Karpas-422 (cell line): Measurements from ENCODE around the gene ADARB2. TPM values are rescaled to one million over a fixed set of nuclear protein-coding genes. Genes with fewer than 3 reads are reported as not detected.

Experiments
- DNase-seq: peaks from one replicate; pipeline ENCODE4 v3.0.0-alpha.2; 2015
- H2AFZ ChIP-seq: fragments of 200-600 bp; sonication (generic); 2 replicates; pipeline ENCODE4 v1.6.1; 2014; ENCODE audit warnings: antibody characterized with exemption, low read length, mixed read lengths
- H3K27ac ChIP-seq: fragments of 200-600 bp; sonication (generic); 2 replicates; pipeline ENCODE4 v1.5.1; 2014; ENCODE audit warnings: mild to moderate bottlenecking, low read length, moderate library complexity
- H3K27me3 ChIP-seq: fragments of 200-600 bp; sonication (generic); 2 replicates; pipeline ENCODE4 v1.6.1; 2014; ENCODE audit warnings: low read length, mixed read lengths
- H3K36me3 ChIP-seq: fragments of 200-600 bp; sonication (generic); 2 replicates; pipeline ENCODE4 v1.6.1; 2014; ENCODE audit warnings: low read length, mixed read lengths; ENCODE audit not compliant: insufficient read depth
- H3K4me1 ChIP-seq: fragments of 200-600 bp; sonication (generic); 2 replicates; pipeline ENCODE4 v1.6.1; 2014; ENCODE audit warnings: mild to moderate bottlenecking, low read length, mixed read lengths
- H3K4me2 ChIP-seq: fragments of 200-600 bp; sonication (generic); 2 replicates; pipeline ENCODE4 v1.6.1; 2014; ENCODE audit warnings: low read length, low read depth, mild to moderate bottlenecking; ENCODE audit not compliant: poor library complexity, severe bottlenecking
- H3K4me3 ChIP-seq: fragments of 200-600 bp; sonication (generic); 2 replicates; pipeline ENCODE4 v1.5.1; 2014; ENCODE audit warnings: mild to moderate bottlenecking, antibody characterized with exemption, low read length, mixed read lengths
- H3K79me2 ChIP-seq: fragments of 200-600 bp; sonication (generic); 2 replicates; pipeline ENCODE4 v1.6.1; 2014; ENCODE audit warnings: mild to moderate bottlenecking, low read length, mixed read lengths
- H3K9ac ChIP-seq: fragments of 200-600 bp; sonication (generic); 2 replicates; pipeline ENCODE4 v1.6.0; 2014; ENCODE audit warnings: low read length
- H3K9me2 ChIP-seq: fragments of 200-600 bp; sonication (generic), shearing (Covaris generic); replicated peaks from 2 replicates; pipeline ENCODE4 v1.6.0; 2014; ENCODE audit warnings: mild to moderate bottlenecking, low read length, moderate library complexity; ENCODE audit not compliant: insufficient read depth
- H3K9me3 ChIP-seq: fragments of 300-700, 200-600 bp; sonication (generic); 2 replicates; pipeline ENCODE4 v1.6.1; 2014; ENCODE audit warnings: low read length, mixed read lengths
- H4K20me1 ChIP-seq: fragments of 200-600 bp; sonication (generic); 2 replicates; pipeline ENCODE4 v1.6.1; 2014; ENCODE audit warnings: mild to moderate bottlenecking, antibody characterized with exemption, low read length, low read depth; ENCODE audit not compliant: insufficient read depth
- total RNA-seq: library from RNA; depleted of rRNA; stranded (reverse); fragments of >200 nt; shearing (Covaris generic); gene quantifications from 2 replicates; pipeline ENCODE4 v1.2.3, GENCODE V29; 2014; ENCODE audit warnings: low replicate concordance

Gene ADARB2
- total RNA-seq, 1 experiment from 2014 or later = not detected

GRCh38 chr10:1657479-1657878 lies 79.8 kb downstream of the ADARB2 start:
- H3K4me2 ChIP-seq = no peak overlapping the region
- no peaks in the 10 kb centered on the region for H4K20me1 ChIP-seq
- H3K27ac ChIP-seq = no peak overlapping the region
- no peak overlapping the region for H3K4me3 ChIP-seq
- no peaks in the 10 kb centered on the region for H3K9me3 ChIP-seq
- H3K9me2 ChIP-seq = no peaks in the 10 kb centered on the region
- no peak overlapping the region for H2AFZ ChIP-seq
- H3K4me1 ChIP-seq = peaks cover 14% of the 10 kb centered on the region
- H3K79me2 ChIP-seq = no peaks in the 10 kb centered on the region
- no peak for DNase-seq
- H3K36me3 ChIP-seq = no peaks in the 10 kb centered on the region
- no peaks in the 10 kb centered on the region for H3K27me3 ChIP-seq
- H3K9ac ChIP-seq = no peak overlapping the region

GRCh38 chr10:1655367-1655766 lies 82.0 kb downstream of the ADARB2 start:
- no peaks in the 10 kb centered on the region for H3K9me2 ChIP-seq
- no peak for DNase-seq
- H3K36me3 ChIP-seq = no peaks in the 10 kb centered on the region
- H3K79me2 ChIP-seq = no peaks in the 10 kb centered on the region
- H3K4me1 ChIP-seq = no peaks in the 10 kb centered on the region
- H3K9me3 ChIP-seq = no peaks in the 10 kb centered on the region
- H3K27me3 ChIP-seq = no peaks in the 10 kb centered on the region
- H3K4me2 ChIP-seq = no peak overlapping the region
- no peak overlapping the region for H2AFZ ChIP-seq
- no peak overlapping the region for H3K9ac ChIP-seq
- H3K27ac ChIP-seq = no peak overlapping the region
- no peak overlapping the region for H3K4me3 ChIP-seq
- H4K20me1 ChIP-seq = no peaks in the 10 kb centered on the region

GRCh38 chr10:1654811-1655356 lies 82.4 kb downstream of the ADARB2 start:
- no peaks in the 10 kb centered on the region for H3K27me3 ChIP-seq
- H3K4me1 ChIP-seq = no peaks in the 10 kb centered on the region
- H2AFZ ChIP-seq = no peak overlapping the region
- no peak overlapping the region for H3K27ac ChIP-seq
- H3K79me2 ChIP-seq = no peaks in the 10 kb centered on the region
- H4K20me1 ChIP-seq = no peaks in the 10 kb centered on the region
- no peaks in the 10 kb centered on the region for H3K36me3 ChIP-seq
- H3K9me3 ChIP-seq = no peaks in the 10 kb centered on the region
- no peak for DNase-seq
- no peak overlapping the region for H3K4me3 ChIP-seq
- H3K9ac ChIP-seq = no peak overlapping the region
- H3K4me2 ChIP-seq = no peak overlapping the region
- no peaks in the 10 kb centered on the region for H3K9me2 ChIP-seq

- H3K9me3 ChIP-seq = no peaks in the 10 kb centered on the region
- H3K9me2 ChIP-seq = no peaks in the 10 kb centered on the region
- no peak overlapping the region for H3K4me2 ChIP-seq
- no peak overlapping the region for H3K4me3 ChIP-seq
- H2AFZ ChIP-seq = no peak overlapping the region
- H3K27me3 ChIP-seq = no peaks in the 10 kb centered on the region
- H3K27ac ChIP-seq = no peak overlapping the region
- no peaks in the 10 kb centered on the region for H3K36me3 ChIP-seq
- DNase-seq = no peak
- H3K79me2 ChIP-seq = no peaks in the 10 kb centered on the region
- no peaks in the 10 kb centered on the region for H4K20me1 ChIP-seq
- H3K9ac ChIP-seq = no peak overlapping the region
- no peaks in the 10 kb centered on the region for H3K4me1 ChIP-seq
Measured at GRCh38 chr10:1654247-1654646, 83.1 kb downstream of the ADARB2 start.

- Histone ChIP-seq H3K4me3 (no peak overlapping the region), H3K4me1 (no peaks in the 10 kb centered on the region), H3K9me3 (no peaks in the 10 kb centered on the region), H3K27me3 (no peaks in the 10 kb centered on the region), H4K20me1 (no peaks in the 10 kb centered on the region), H3K9ac (no peak overlapping the region), H3K79me2 (no peaks in the 10 kb centered on the region), H3K36me3 (no peaks in the 10 kb centered on the region), H2AFZ (no peak overlapping the region), H3K27ac (no peak overlapping the region), H3K9me2 (no peaks in the 10 kb centered on the region), H3K4me2 (no peak overlapping the region)
- no peak for DNase-seq
Measured at GRCh38 chr10:1653321-1653720, 84.0 kb downstream of the ADARB2 start.

GRCh38 chr10:1652151-1652550 lies 85.2 kb downstream of the ADARB2 start:
- Histone ChIP-seq H3K27me3 (no peaks in the 10 kb centered on the region), H3K79me2 (no peaks in the 10 kb centered on the region), H3K36me3 (no peaks in the 10 kb centered on the region), H3K4me2 (no peak overlapping the region), H2AFZ (no peak overlapping the region), H3K9me2 (no peaks in the 10 kb centered on the region), H3K4me3 (no peak overlapping the region), H3K4me1 (no peaks in the 10 kb centered on the region), H3K9ac (no peak overlapping the region), H3K27ac (no peak overlapping the region), H4K20me1 (no peaks in the 10 kb centered on the region), H3K9me3 (no peaks in the 10 kb centered on the region)
- DNase-seq = no peak

- Histone ChIP-seq H3K27ac (no peak overlapping the region), H3K36me3 (no peaks in the 10 kb centered on the region), H3K4me1 (no peaks in the 10 kb centered on the region), H3K4me2 (no peak overlapping the region), H3K9me2 (no peaks in the 10 kb centered on the region), H4K20me1 (no peaks in the 10 kb centered on the region), H2AFZ (no peak overlapping the region), H3K9me3 (no peaks in the 10 kb centered on the region), H3K9ac (no peak overlapping the region), H3K27me3 (no peaks in the 10 kb centered on the region), H3K79me2 (no peaks in the 10 kb centered on the region), H3K4me3 (no peak overlapping the region)
- DNase-seq = no peak
Measured at GRCh38 chr10:1651270-1651966, 85.9 kb downstream of the ADARB2 start.

GRCh38 chr10:1650542-1651269 lies 86.6 kb downstream of the ADARB2 start:
- no peaks in the 10 kb centered on the region for H3K27me3 ChIP-seq
- no peaks in the 10 kb centered on the region for H4K20me1 ChIP-seq
- no peaks in the 10 kb centered on the region for H3K36me3 ChIP-seq
- H3K9me2 ChIP-seq = no peaks in the 10 kb centered on the region
- DNase-seq = no peak
- H3K4me3 ChIP-seq = no peak overlapping the region
- no peak overlapping the region for H3K4me2 ChIP-seq
- H3K27ac ChIP-seq = no peak overlapping the region
- H3K9ac ChIP-seq = no peak overlapping the region
- H3K9me3 ChIP-seq = no peaks in the 10 kb centered on the region
- H3K4me1 ChIP-seq = no peaks in the 10 kb centered on the region
- no peaks in the 10 kb centered on the region for H3K79me2 ChIP-seq
- no peak overlapping the region for H2AFZ ChIP-seq
